Dermis blood vessel endothelial cell (primary cell): ENCODE results near the gene CDH11. TPM values are rescaled to one million over a fixed set of nuclear protein-coding genes. Genes with fewer than 3 reads are reported as not detected.

Experiments
- DNase-seq: peaks from one replicate; pipeline ENCODE4 v3.0.0; 2010
- total RNA-seq: library from RNA; depleted of rRNA; stranded (reverse); fragments of >200 nt; gene quantifications from 2 replicates; pipeline ENCODE4 v1.2.3, GENCODE V29; 2014

Gene CDH11
- total RNA-seq, 1 donor from 2014 or later, result 4.9 TPM

- no peak for DNase-seq
These were observed 4.9 kb downstream of the CDH11 start for GRCh38 chr16:65116818-65117430.

GRCh38 chr16:65116216-65116615 is 5.6 kb downstream of the CDH11 start:
- no peak for DNase-seq

GRCh38 chr16:65114527-65114926 is 7.3 kb downstream of the CDH11 start:
- no peak for DNase-seq

- DNase-seq, result no peak
These were observed 8.4 kb downstream of the CDH11 start for GRCh38 chr16:65113441-65113840.

- DNase-seq, result no peak
These were observed 10.6 kb downstream of the CDH11 start for GRCh38 chr16:65111306-65111705.

- no peak for DNase-seq
These were observed 15.1 kb downstream of the CDH11 start for GRCh38 chr16:65106757-65107156.

- DNase-seq, result no peak
These were observed 16.7 kb downstream of the CDH11 start for GRCh38 chr16:65105171-65105570.

- no peak for DNase-seq
These were observed 17.4 kb downstream of the CDH11 start for GRCh38 chr16:65104471-65104870.

GRCh38 chr16:65102326-65102725 is 19.5 kb downstream of the CDH11 start:
- DNase-seq, result no peak

- DNase-seq, result no peak
These were observed 20.9 kb downstream of the CDH11 start for GRCh38 chr16:65101009-65101408.

- no peak for DNase-seq
These were observed 22.3 kb downstream of the CDH11 start for GRCh38 chr16:65099607-65100006.

- DNase-seq, result no peak
These were observed 22.9 kb downstream of the CDH11 start for GRCh38 chr16:65098916-65099315.

- no peak for DNase-seq
These were observed 24.6 kb downstream of the CDH11 start for GRCh38 chr16:65097296-65097695.

GRCh38 chr16:65095906-65096305 is 26.0 kb downstream of the CDH11 start:
- DNase-seq, result no peak

- no peak for DNase-seq
These were observed 26.7 kb downstream of the CDH11 start for GRCh38 chr16:65095090-65095728.

GRCh38 chr16:65094009-65094408 is 27.9 kb downstream of the CDH11 start:
- DNase-seq, result no peak

GRCh38 chr16:65083164-65083857 is 38.6 kb downstream of the CDH11 start:
- no peak for DNase-seq

- DNase-seq, result no peak
These were observed 42.3 kb downstream of the CDH11 start for GRCh38 chr16:65079549-65079948.

- no peak for DNase-seq
These were observed 44.7 kb downstream of the CDH11 start for GRCh38 chr16:65077181-65077580.

GRCh38 chr16:65075877-65076276 is 46.0 kb downstream of the CDH11 start:
- DNase-seq, result no peak

GRCh38 chr16:65071433-65072311 is 50.2 kb downstream of the CDH11 start:
- no peak for DNase-seq

GRCh38 chr16:65070831-65071432 is 50.9 kb downstream of the CDH11 start:
- no peak for DNase-seq

- no peak for DNase-seq
These were observed 52.1 kb downstream of the CDH11 start for GRCh38 chr16:65069766-65070165.
